Activated CD4-positive, alpha-beta T cell treated with anti-CD3 and anti-CD28 coated beads, Interleukin-2, amount 50 U/mL, for 1 hour (primary cell): ENCODE measurements around the gene RBM8A.

Experiments
- DNase-seq: peaks from one replicate; pipeline ENCODE4 v3.0.0-alpha.2; 2020

The RBM8A gene

GRCh38 chr1:145927063-145927886 is at the start of gene RBM8A:
Gene RBM8A, minus strand, starts transcription at chr1:145927484. Its CDS starts 58 bp downstream, at chr1:145927426.
- peak; percentile 91 for DNase-seq

GRCh38 chr1:145977016-145977415 is 49.7 kb upstream of the RBM8A start:
- DNase-seq: no peak

- no peak for DNase-seq
Observed at GRCh38 chr1:145975216-145975615, 47.9 kb upstream of the RBM8A start.

- DNase-seq: no peak
Observed at GRCh38 chr1:145974721-145975120, 47.4 kb upstream of the RBM8A start.

GRCh38 chr1:145972580-145972979 is 45.3 kb upstream of the RBM8A start:
- DNase-seq: no peak

- no peak for DNase-seq
Observed at GRCh38 chr1:145967288-145967687, 40.0 kb upstream of the RBM8A start.

- DNase-seq: no peak
Observed at GRCh38 chr1:145965119-145965744, 37.9 kb upstream of the RBM8A start.

- peak; percentile 88 for DNase-seq
Observed at GRCh38 chr1:145964328-145965118, 37.2 kb upstream of the RBM8A start, which contains the start of the genes ANKRD34A and POLR3GL. Gene ANKRD34A, minus strand, starts transcription at chr1:145964575. Its CDS starts 2,816 bp downstream, at chr1:145961759. Gene POLR3GL, plus strand, starts transcription at chr1:145964690. Its CDS starts 10,176 bp downstream, at chr1:145974866.

GRCh38 chr1:145963265-145964019 is 36.2 kb upstream of the RBM8A start:
- no peak for DNase-seq

- peak; percentile 13 for DNase-seq
Observed at GRCh38 chr1:145962157-145963102, 35.1 kb upstream of the RBM8A start.

- DNase-seq: peak; percentile 43
Observed at GRCh38 chr1:145961425-145962156, 34.3 kb upstream of the RBM8A start.

GRCh38 chr1:145961109-145961424 is 33.8 kb upstream of the RBM8A start:
- no peak for DNase-seq

GRCh38 chr1:145960468-145961108 is 33.3 kb upstream of the RBM8A start:
- peak; percentile 25 for DNase-seq

- no peak for DNase-seq
Observed at GRCh38 chr1:145959957-145960467, 32.7 kb upstream of the RBM8A start.

- DNase-seq: no peak
Observed at GRCh38 chr1:145959333-145959732, 32.0 kb upstream of the RBM8A start.

GRCh38 chr1:145958734-145959133 is 31.4 kb upstream of the RBM8A start:
- DNase-seq: no peak

GRCh38 chr1:145957443-145958319 is 30.4 kb upstream of the RBM8A start, which contains the start of gene LIX1L:
Gene LIX1L, minus strand, starts transcription at chr1:145958017. Its CDS starts 90 bp downstream, at chr1:145957927.
- DNase-seq: peak; percentile 95

GRCh38 chr1:145956781-145957442 is 29.6 kb upstream of the RBM8A start:
- no peak for DNase-seq
